ENCODE measurements around the gene ABCG2.

ABCG2 gene

GRCh38 chr4:88062311-88062710 lies 96.1 kb downstream of the ABCG2 start:
- DNase-seq, result no peak

GRCh38 chr4:88060431-88060830 lies 98.0 kb downstream of the ABCG2 start:
- DNase-seq, result no peak

- no peak for DNase-seq
These were observed 98.7 kb downstream of the ABCG2 start for GRCh38 chr4:88059766-88060165.

GRCh38 chr4:88058295-88058694 lies 100.1 kb downstream of the ABCG2 start:
- no peak for DNase-seq

- no peak for DNase-seq
These were observed 103.5 kb downstream of the ABCG2 start for GRCh38 chr4:88054901-88055300.

- no peak for DNase-seq
These were observed 104.2 kb downstream of the ABCG2 start for GRCh38 chr4:88054229-88054628.

GRCh38 chr4:88045021-88045420 lies 113.4 kb downstream of the ABCG2 start:
- no peak for DNase-seq

- no peak for DNase-seq
These were observed 114.7 kb downstream of the ABCG2 start for GRCh38 chr4:88043586-88044340.

GRCh38 chr4:88043001-88043400 lies 115.4 kb downstream of the ABCG2 start:
- no peak for DNase-seq

GRCh38 chr4:88041626-88042025 lies 116.8 kb downstream of the ABCG2 start:
- no peak for DNase-seq

- DNase-seq, result no peak
These were observed 117.7 kb downstream of the ABCG2 start for GRCh38 chr4:88040707-88041106.
